IMR-90 (cell line): Measurements from ENCODE around the gene SEC61A1. TPM values are rescaled to one million over a fixed set of nuclear protein-coding genes. Genes with fewer than 3 reads are reported as not detected.
A peak's percentile ranks its signal among the peaks of the same experiment; 100 is the strongest.

Experiments used
- ATAC-seq: fragments of 200-7000 bp; cut with Tn5 transposase; 2 replicates; pipeline ENCODE4 v1.9.1; 2020; ENCODE audit warnings: low read depth, mild to moderate bottlenecking, moderate library complexity
- BruUV-seq: library from RNA; stranded (reverse); fragments of 400-500 nt; replicated peaks from 2 replicates; lab custom pipeline; 2021; lab: Mats Ljungman, UMichigan
- CTCF ChIA-PET: fragments of 300-600 bp; formaldehyde crosslinking; extraction: SDS; loops from one replicate; lab custom pipeline; 2021; ENCODE audit warnings: antibody characterized with exemption; lab: Yijun Ruan, JAX
- POLR2A ChIA-PET: fragments of 300-600 bp; sonication (Branson Sonifier 250); formaldehyde crosslinking; loops from one replicate; lab custom pipeline; 2022; ENCODE audit warnings: antibody characterized with exemption; ENCODE audit not compliant: unreplicated experiment; lab: Charles Lee
- DNase-seq: peaks from one replicate; pipeline ENCODE4 v3.0.0; 2013
- H2AFZ ChIP-seq: replicated peaks from 2 replicates; pipeline ENCODE3; 2013; ENCODE audit warnings: low read length, mild to moderate bottlenecking; ENCODE audit not compliant: poor library complexity
- H2AK5ac ChIP-seq: 2 replicates; pipeline ENCODE4 v1.6.1; 2013; ENCODE audit warnings: low read depth, low read length, inconsistent platforms
- H2AK9ac ChIP-seq: replicated peaks from 2 replicates; pipeline ENCODE3; 2013; ENCODE audit warnings: mild to moderate bottlenecking, low read depth, low read length, moderate library complexity; ENCODE audit not compliant: poor library complexity
- H2BK120ac ChIP-seq: 2 replicates; pipeline ENCODE4 v1.6.1; 2013; ENCODE audit warnings: low read depth, low read length, inconsistent platforms
- H2BK15ac ChIP-seq: 3 replicates; pipeline ENCODE4 v1.6.1; 2013; ENCODE audit warnings: low read depth, low read length, inconsistent platforms
- H2BK20ac ChIP-seq: 2 replicates; pipeline ENCODE4 v1.6.1; 2013; ENCODE audit warnings: low read depth, mild to moderate bottlenecking, inconsistent platforms, low read length, moderate library complexity
- H2BK5ac ChIP-seq: 2 replicates; pipeline ENCODE4 v1.6.1; 2013; ENCODE audit warnings: mild to moderate bottlenecking, low read depth, low read length, inconsistent platforms; ENCODE audit not compliant: poor library complexity, severe bottlenecking
- H3K14ac ChIP-seq: replicated peaks from 2 replicates; pipeline ENCODE4 v1.6.1; 2013; ENCODE audit warnings: low read depth, low read length, inconsistent platforms
- H3K18ac ChIP-seq: 2 replicates; pipeline ENCODE4 v1.6.1; 2013; ENCODE audit warnings: low read depth, low read length, control low read depth
- H3K23ac ChIP-seq: 2 replicates; pipeline ENCODE4 v1.6.1; 2013; ENCODE audit warnings: low read depth, low read length, inconsistent platforms
- H3K27ac ChIP-seq: 2 replicates; pipeline ENCODE4 v1.5.1; 2013; ENCODE audit warnings: mild to moderate bottlenecking, control low read depth, low read length; ENCODE audit not compliant: insufficient read depth
- H3K27me3 ChIP-seq: 2 replicates; pipeline ENCODE4 v1.6.1; 2013; ENCODE audit warnings: low read length; ENCODE audit not compliant: control insufficient read depth, insufficient read depth
- H3K36me3 ChIP-seq: 2 replicates; pipeline ENCODE4 v1.6.1; 2013; ENCODE audit warnings: low read length, mixed read lengths; ENCODE audit not compliant: control insufficient read depth, insufficient read depth
- H3K4ac ChIP-seq: 2 replicates; pipeline ENCODE4 v1.6.1; 2013; ENCODE audit warnings: low read depth, low read length, inconsistent platforms
- H3K4me1 ChIP-seq: 2 replicates; pipeline ENCODE4 v1.6.1; 2013; ENCODE audit warnings: low read length, mixed read lengths; ENCODE audit not compliant: control insufficient read depth, insufficient read depth
- H3K4me2 ChIP-seq: 2 replicates; pipeline ENCODE4 v1.6.1; 2013; ENCODE audit warnings: low read depth, mild to moderate bottlenecking, control low read depth, low read length, moderate library complexity
- H3K4me3 ChIP-seq: 2 replicates; pipeline ENCODE4 v1.5.1; 2013; ENCODE audit warnings: low read depth, mild to moderate bottlenecking, control low read depth, low read length, moderate library complexity; ENCODE audit not compliant: insufficient read depth
- H3K56ac ChIP-seq: 2 replicates; pipeline ENCODE4 v1.6.1; 2013; ENCODE audit warnings: low read length, inconsistent platforms; ENCODE audit not compliant: insufficient read depth; ENCODE audit errors: extremely low read depth
- H3K79me1 ChIP-seq, 2 experiments: 2 replicates each; pipeline ENCODE4 v1.6.1; 2013; ENCODE audit warnings: low read length in 2 of 2, inconsistent platforms in 1 of 2, low read depth in 1 of 2
- H3K9ac ChIP-seq: 2 replicates; pipeline ENCODE4 v1.6.1; 2013; ENCODE audit warnings: low read depth, low read length, control low read depth
- H3K9me1 ChIP-seq: 2 replicates; pipeline ENCODE4 v1.6.1; 2013; ENCODE audit warnings: low read length, inconsistent platforms; ENCODE audit not compliant: insufficient read depth
- H3K9me3 ChIP-seq: 2 replicates; pipeline ENCODE4 v1.6.1; 2013; ENCODE audit warnings: low read length; ENCODE audit not compliant: control insufficient read depth, insufficient read depth
- H4K20me1 ChIP-seq: 2 replicates; pipeline ENCODE4 v1.6.1; 2013; ENCODE audit warnings: low read length, inconsistent platforms; ENCODE audit not compliant: insufficient read depth
- H4K5ac ChIP-seq: 2 replicates; pipeline ENCODE4 v1.6.1; 2013; ENCODE audit warnings: mild to moderate bottlenecking, low read depth, low read length, control low read depth
- H4K8ac ChIP-seq, 2 experiments: 2 replicates each; pipeline ENCODE4 v1.6.1; 2013; ENCODE audit warnings: low read depth in 2 of 2, low read length in 2 of 2, control low read depth in 1 of 2, inconsistent platforms in 1 of 2
- H4K91ac ChIP-seq: 2 replicates; pipeline ENCODE4 v1.6.1; 2013; ENCODE audit warnings: low read depth, low read length, inconsistent platforms; ENCODE audit not compliant: insufficient read depth
- BHLHE40 ChIP-seq: fragments of 150-350 bp; IDR thresholded peaks from 2 replicates; pipeline ENCODE4 v1.6.1; 2016; ENCODE audit warnings: mild to moderate bottlenecking, low read depth, low read length
- CEBPB ChIP-seq: IDR thresholded peaks from 2 replicates; pipeline ENCODE4 v1.6.1; 2012; ENCODE audit warnings: low read depth, low read length, improper control_type of control experiment
- CHD1 ChIP-seq: IDR thresholded peaks from 2 replicates; pipeline ENCODE4 v1.6.1; 2012; ENCODE audit warnings: low read depth, low read length, improper control_type of control experiment
- MAFK ChIP-seq: IDR thresholded peaks from 2 replicates; pipeline ENCODE4 v1.6.1; 2012; ENCODE audit warnings: low read depth, low read length, improper control_type of control experiment
- MXI1 ChIP-seq: IDR thresholded peaks from 2 replicates; pipeline ENCODE4 v1.6.1; 2012; ENCODE audit warnings: low read depth, mild to moderate bottlenecking, low read length, moderate library complexity, borderline replicate concordance
- NFE2L2 ChIP-seq: fragments of 150-350 bp; IDR thresholded peaks from 2 replicates; pipeline ENCODE4 v1.6.1; 2016; ENCODE audit warnings: low read depth, mild to moderate bottlenecking, low read length
- POLR2A ChIP-seq: IDR thresholded peaks from 2 replicates; pipeline ENCODE4 v1.6.1; 2012; ENCODE audit warnings: mild to moderate bottlenecking, low read depth, low read length
- RAD21 ChIP-seq: IDR thresholded peaks from 2 replicates; pipeline ENCODE4 v1.6.1; 2012; ENCODE audit warnings: low read length, improper control_type of control experiment
- RCOR1 ChIP-seq: IDR thresholded peaks from 2 replicates; pipeline ENCODE4 v1.6.1; 2012; ENCODE audit warnings: mild to moderate bottlenecking, low read length, improper control_type of control experiment; ENCODE audit not compliant: insufficient replicate concordance
- RFX5 ChIP-seq: IDR thresholded peaks from 2 replicates; pipeline ENCODE4 v1.8.0; 2012; ENCODE audit warnings: low read depth, mild to moderate bottlenecking, low read length, moderate library complexity
- SMC3 ChIP-seq: fragments of 150-350 bp; IDR thresholded peaks from 2 replicates; pipeline ENCODE4 v1.6.1; 2016; ENCODE audit warnings: low read depth, mild to moderate bottlenecking, antibody characterized with exemption, low read length, moderate library complexity
- WGBS, 2 experiments: methylation state at CpG; one replicate each; pipeline versions ENCODE4 v1.1.5 to v1.1.7; 2013; ENCODE audit warnings: missing lambda C conversion rate in 2 of 2; ENCODE audit not compliant: insufficient read length in 1 of 2; ENCODE audit errors: extremely low coverage in 2 of 2; 5-methylcytosine and 5-hydroxymethylcytosine counted together
- dilution Hi-C: fragments of 300-500 bp; cut with HindIII; formaldehyde crosslinking; loops from one replicate; pipeline ENCODE4 v1.14.3; 2018; ENCODE audit warnings: low sequenced_read_pairs; ENCODE audit not compliant: unreplicated experiment
- in situ Hi-C: fragments of 300-500 bp; cut with MboI; formaldehyde crosslinking; loops from 3 replicates; pipeline ENCODE4 v1.14.3; 2019; ENCODE audit warnings: low sequenced_read_pairs, inconsistent platforms, mixed read lengths
- intact Hi-C: fragments of 100-400 bp; cut with micrococcal nuclease; formaldehyde crosslinking; loops from 2 replicates; pipeline ENCODE4 v1.10.0; 2022
- polyA plus RNA-seq, 3 experiments: library from polyadenylated mRNA; depleted of rRNA; stranded (reverse); fragments of >200 nt; gene quantifications; 2 replicates each; pipeline ENCODE4 v1.2.3, GENCODE V29; 2012; ENCODE audit warnings: low replicate concordance in 1 of 3
- total RNA-seq: library from RNA; depleted of rRNA; stranded (reverse); fragments of >200 nt; gene quantifications from 2 replicates; pipeline ENCODE4 v1.2.3, GENCODE V29; 2012
- TF ChIP-seq, protein P1 (sequence below): fragments of 150-350 bp; IDR thresholded peaks from 2 replicates; pipeline ENCODE4 v1.6.1; 2016; ENCODE audit warnings: low read depth, mild to moderate bottlenecking, low read length, moderate library complexity, borderline replicate concordance
- TF ChIP-seq, protein P2 (sequence below): conservative IDR thresholded peaks from 2 replicates; pipeline ENCODE4 v1.5.1; 2012; ENCODE audit warnings: mild to moderate bottlenecking, low read depth, low read length, improper control_type of control experiment

The SEC61A1 gene
- total and polyA plus RNA-seq, 2 of the 4 experiments (the other 2 are of a cell fraction): 377 to 478 TPM

GRCh38 chr3:128077665-128078064 lies 25.4 kb downstream of the SEC61A1 start:
- Histone ChIP-seq H4K91ac (peak overlapping the region; percentile 40; the same call in 1 of the 2 replicates), H3K79me1 (peaks cover 6 to 46% of the 10 kb centered on the region in 2 experiments; a peak in 2 of 4 replicates), H3K4me3 (no peak overlapping the region), H3K18ac (no peak overlapping the region), H2AFZ (peak overlapping the region; percentile 74), H3K9ac (no peak overlapping the region), H4K8ac (no peak overlapping the region), H3K27ac (no peak overlapping the region), H4K20me1 (peaks cover 44% of the 10 kb centered on the region), H3K4me2 (no peak overlapping the region), H3K14ac (0 out of 2 replicates have a peak overlapping the region, but pooled peaks have one; percentile 56), H2BK5ac (no peak overlapping the region), H4K5ac (no peak overlapping the region), H2BK15ac (0 out of 3 replicates have a peak overlapping the region, but pooled peaks have one; percentile 20), H3K36me3 (peaks cover 11% of the 10 kb centered on the region; the same call in 1 of the 2 replicates), H2BK20ac (peak overlapping the region; percentile 33; the same call in 1 of the 2 replicates), H3K4ac (peak overlapping the region; percentile 44; the same call in 1 of the 2 replicates), H2BK120ac (no peak overlapping the region), H3K56ac (no peak overlapping the region), H3K4me1 (peaks cover 29% of the 10 kb centered on the region), H3K23ac (peak overlapping the region; percentile 59; the same call in 1 of the 2 replicates), H3K9me3 (no peaks in the 10 kb centered on the region), H2AK5ac (peak overlapping the region; percentile 26; the same call in 1 of the 2 replicates), H2AK9ac (no peak overlapping the region), H3K27me3 (no peaks in the 10 kb centered on the region), H3K9me1 (peaks cover 28% of the 10 kb centered on the region)
- intact Hi-C loops (loop anchor here (5.0 to 10.0 kb wide), 3 partner anchors 57 to 505 kb away; no protein-coding TSS in a partner anchor), dilution Hi-C loops (no loop called here), in situ Hi-C loops (loop anchor here (10.0 kb wide), 1 partner anchor 47 kb away; the partner anchor contains the start of gene RUVBL1)
- BruUV-seq: no TSS peak
- no CpG with 5 or more reads among the region's 1 CpG for WGBS, 2 experiments
- CTCF ChIA-PET: interaction anchor here (0.9 kb wide), 1 partner anchor 55 kb away, joined by 3 read pairs; no protein-coding TSS in a partner anchor
- TF ChIP-seq POLR2A (no peak), SMC3 (no peak), MXI1 (no peak), NFE2L2 (no peak), RFX5 (no peak), RAD21 (no peak), MAFK (no peak), CEBPB (no peak), BHLHE40 (no peak), CHD1 (no peak), RCOR1 (no peak)
- TF ChIP-seq, protein P1, sequence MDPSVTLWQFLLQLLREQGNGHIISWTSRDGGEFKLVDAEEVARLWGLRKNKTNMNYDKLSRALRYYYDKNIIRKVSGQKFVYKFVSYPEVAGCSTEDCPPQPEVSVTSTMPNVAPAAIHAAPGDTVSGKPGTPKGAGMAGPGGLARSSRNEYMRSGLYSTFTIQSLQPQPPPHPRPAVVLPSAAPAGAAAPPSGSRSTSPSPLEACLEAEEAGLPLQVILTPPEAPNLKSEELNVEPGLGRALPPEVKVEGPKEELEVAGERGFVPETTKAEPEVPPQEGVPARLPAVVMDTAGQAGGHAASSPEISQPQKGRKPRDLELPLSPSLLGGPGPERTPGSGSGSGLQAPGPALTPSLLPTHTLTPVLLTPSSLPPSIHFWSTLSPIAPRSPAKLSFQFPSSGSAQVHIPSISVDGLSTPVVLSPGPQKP: no peak
- TF ChIP-seq, protein P2, sequence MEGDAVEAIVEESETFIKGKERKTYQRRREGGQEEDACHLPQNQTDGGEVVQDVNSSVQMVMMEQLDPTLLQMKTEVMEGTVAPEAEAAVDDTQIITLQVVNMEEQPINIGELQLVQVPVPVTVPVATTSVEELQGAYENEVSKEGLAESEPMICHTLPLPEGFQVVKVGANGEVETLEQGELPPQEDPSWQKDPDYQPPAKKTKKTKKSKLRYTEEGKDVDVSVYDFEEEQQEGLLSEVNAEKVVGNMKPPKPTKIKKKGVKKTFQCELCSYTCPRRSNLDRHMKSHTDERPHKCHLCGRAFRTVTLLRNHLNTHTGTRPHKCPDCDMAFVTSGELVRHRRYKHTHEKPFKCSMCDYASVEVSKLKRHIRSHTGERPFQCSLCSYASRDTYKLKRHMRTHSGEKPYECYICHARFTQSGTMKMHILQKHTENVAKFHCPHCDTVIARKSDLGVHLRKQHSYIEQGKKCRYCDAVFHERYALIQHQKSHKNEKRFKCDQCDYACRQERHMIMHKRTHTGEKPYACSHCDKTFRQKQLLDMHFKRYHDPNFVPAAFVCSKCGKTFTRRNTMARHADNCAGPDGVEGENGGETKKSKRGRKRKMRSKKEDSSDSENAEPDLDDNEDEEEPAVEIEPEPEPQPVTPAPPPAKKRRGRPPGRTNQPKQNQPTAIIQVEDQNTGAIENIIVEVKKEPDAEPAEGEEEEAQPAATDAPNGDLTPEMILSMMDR: no peak
- DNase-seq (no peak), ATAC-seq (no peak)
- POLR2A ChIA-PET: no interaction called here
